Measurements from ENCODE around the gene ARHGEF2. TPM values are rescaled to one million over a fixed set of nuclear protein-coding genes. Genes with fewer than 3 reads are reported as not detected.

ARHGEF2 gene
- total and polyA plus RNA-seq, 10 of the 15 experiments (the other 5 are each of a cell fraction or from before 2014, with no cell fraction given): 8.1 to 113 (median 69.9) TPM

DNA sequence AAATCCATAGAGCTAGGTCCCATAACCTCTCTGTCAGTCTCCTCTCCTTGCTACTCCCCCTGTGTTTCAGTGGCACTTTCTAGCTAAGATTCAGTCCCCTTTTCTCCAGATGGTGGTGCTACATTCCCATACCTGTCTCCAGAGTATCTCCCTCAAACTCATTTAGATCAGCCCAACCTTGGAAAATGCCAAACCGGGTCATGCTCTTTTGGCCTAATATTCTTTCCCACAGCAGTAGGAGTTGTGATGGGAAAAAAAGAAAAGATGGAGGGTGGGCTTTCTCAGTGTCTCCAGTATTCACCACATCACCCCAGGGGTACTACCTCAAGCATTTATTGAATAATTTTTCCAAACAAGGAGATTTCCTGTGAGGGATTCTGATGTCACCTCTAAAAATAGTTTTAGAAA, 40.1 kb downstream of the ARHGEF2 start (continued):
- TF ChIP-seq, protein P1, sequence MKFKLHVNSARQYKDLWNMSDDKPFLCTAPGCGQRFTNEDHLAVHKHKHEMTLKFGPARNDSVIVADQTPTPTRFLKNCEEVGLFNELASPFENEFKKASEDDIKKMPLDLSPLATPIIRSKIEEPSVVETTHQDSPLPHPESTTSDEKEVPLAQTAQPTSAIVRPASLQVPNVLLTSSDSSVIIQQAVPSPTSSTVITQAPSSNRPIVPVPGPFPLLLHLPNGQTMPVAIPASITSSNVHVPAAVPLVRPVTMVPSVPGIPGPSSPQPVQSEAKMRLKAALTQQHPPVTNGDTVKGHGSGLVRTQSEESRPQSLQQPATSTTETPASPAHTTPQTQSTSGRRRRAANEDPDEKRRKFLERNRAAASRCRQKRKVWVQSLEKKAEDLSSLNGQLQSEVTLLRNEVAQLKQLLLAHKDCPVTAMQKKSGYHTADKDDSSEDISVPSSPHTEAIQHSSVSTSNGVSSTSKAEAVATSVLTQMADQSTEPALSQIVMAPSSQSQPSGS (IDR thresholded peaks at IDR 0.05; ENCODE audit: low read length): no peak
- TF ChIP-seq, protein P2, sequence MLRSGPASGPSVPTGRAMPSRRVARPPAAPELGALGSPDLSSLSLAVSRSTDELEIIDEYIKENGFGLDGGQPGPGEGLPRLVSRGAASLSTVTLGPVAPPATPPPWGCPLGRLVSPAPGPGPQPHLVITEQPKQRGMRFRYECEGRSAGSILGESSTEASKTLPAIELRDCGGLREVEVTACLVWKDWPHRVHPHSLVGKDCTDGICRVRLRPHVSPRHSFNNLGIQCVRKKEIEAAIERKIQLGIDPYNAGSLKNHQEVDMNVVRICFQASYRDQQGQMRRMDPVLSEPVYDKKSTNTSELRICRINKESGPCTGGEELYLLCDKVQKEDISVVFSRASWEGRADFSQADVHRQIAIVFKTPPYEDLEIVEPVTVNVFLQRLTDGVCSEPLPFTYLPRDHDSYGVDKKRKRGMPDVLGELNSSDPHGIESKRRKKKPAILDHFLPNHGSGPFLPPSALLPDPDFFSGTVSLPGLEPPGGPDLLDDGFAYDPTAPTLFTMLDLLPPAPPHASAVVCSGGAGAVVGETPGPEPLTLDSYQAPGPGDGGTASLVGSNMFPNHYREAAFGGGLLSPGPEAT (IDR thresholded peaks at IDR 0.05; ENCODE audit: low read depth): peak; percentile 42; the same call in 1 of the 2 replicates
- TF ChIP-seq PKNOX1 (IDR thresholded peaks at IDR 0.05) (peak; percentile 63; the same call in 1 of the 2 replicates), PAX5 (IDR thresholded peaks at IDR 0.05; ENCODE audit: borderline replicate concordance, low read depth, low read length) (no peak), SMARCA5 (IDR thresholded peaks at IDR 0.05) (peak; percentile 54; the same call in 1 of the 2 replicates), CHD4 (IDR thresholded peaks at IDR 0.05) (no peak), STAT3 (IDR thresholded peaks at IDR 0.05; ENCODE audit: low read depth, low read length) (no peak), NR2F1 (conservative IDR thresholded peaks at IDR 0.05) (0 out of 2 replicates have a peak, but pooled peaks have one; percentile 25), IKZF2 (IDR thresholded peaks at IDR 0.05) (peak; percentile 65 to 69), NBN (IDR thresholded peaks at IDR 0.05) (peak; percentile 43; the same call in 1 of the 2 replicates), EED (IDR thresholded peaks at IDR 0.05; ENCODE audit: low read depth) (peak; percentile 62; the same call in 1 of the 2 replicates)

Measured in GM12878 (cell line).